ENCODE measurements around the gene ANKRD33. TPM values are rescaled to one million over a fixed set of nuclear protein-coding genes. Genes with fewer than 3 reads are reported as not detected.

Gene ANKRD33
- total RNA-seq, 1 experiment from 2014 or later: not detected

GRCh38 chr12:51910691-51911090, 22.8 kb downstream of the ANKRD33 start:
- BruUV-seq (replicated peaks): no TSS peak
- no peak for TF ChIP-seq CTCF (IDR thresholded peaks at IDR 0.05; ENCODE audit: unreplicated experiment)
- H3K36me3 Mint-ChIP-seq (ENCODE audit: insufficient read depth, unreplicated experiment): no peaks in the 10 kb centered on the region
- no peak for DNase-seq (ENCODE audit: unreplicated experiment)
- no peaks in the 10 kb centered on the region for H3K27me3 Mint-ChIP-seq (ENCODE audit: insufficient read depth, unreplicated experiment)
- peaks cover 10% of the 10 kb centered on the region for H3K4me1 Mint-ChIP-seq (ENCODE audit: insufficient read depth, unreplicated experiment)
- CTCF ChIA-PET: interaction anchor here (6.5 kb wide), 1 partner anchor 13 kb away, joined by 32 read pairs; no protein-coding TSS in a partner anchor
- H3K9me3 Mint-ChIP-seq (ENCODE audit: unreplicated experiment): no peaks in the 10 kb centered on the region
- intact Hi-C loops (cut with micrococcal nuclease): no loop called here
- H3K27ac Mint-ChIP-seq (ENCODE audit: low read depth, unreplicated experiment): no peak overlapping the region
- no peak overlapping the region for H3K4me3 Mint-ChIP-seq (ENCODE audit: unreplicated experiment)
- POLR2A ChIA-PET: no interaction called here

GRCh38 chr12:51911307-51911706, 23.4 kb downstream of the ANKRD33 start:
- CTCF ChIA-PET: interaction anchor here (1.1 to 6.5 kb wide), 2 partner anchors 12 to 70 kb away, joined by 3 to 32 read pairs; no protein-coding TSS in a partner anchor
- BruUV-seq (replicated peaks): no TSS peak
- DNase-seq (ENCODE audit: unreplicated experiment): no peak
- H3K4me3 Mint-ChIP-seq (ENCODE audit: unreplicated experiment): no peak overlapping the region
- POLR2A ChIA-PET: no interaction called here
- no peaks in the 10 kb centered on the region for H3K27me3 Mint-ChIP-seq (ENCODE audit: insufficient read depth, unreplicated experiment)
- peaks cover 5% of the 10 kb centered on the region for H3K4me1 Mint-ChIP-seq (ENCODE audit: insufficient read depth, unreplicated experiment)
- no peak for TF ChIP-seq CTCF (IDR thresholded peaks at IDR 0.05; ENCODE audit: unreplicated experiment)
- intact Hi-C loops (cut with micrococcal nuclease): no loop called here
- no peak overlapping the region for H3K27ac Mint-ChIP-seq (ENCODE audit: low read depth, unreplicated experiment)
- no peaks in the 10 kb centered on the region for H3K36me3 Mint-ChIP-seq (ENCODE audit: insufficient read depth, unreplicated experiment)
- no peaks in the 10 kb centered on the region for H3K9me3 Mint-ChIP-seq (ENCODE audit: unreplicated experiment)

GRCh38 chr12:51911788-51912711, 24.1 kb downstream of the ANKRD33 start:
- Mint-ChIP-seq H3K4me3 (ENCODE audit: unreplicated experiment) (no peak overlapping the region), H3K36me3 (ENCODE audit: insufficient read depth, unreplicated experiment) (no peaks in the 10 kb centered on the region), H3K27me3 (ENCODE audit: insufficient read depth, unreplicated experiment) (no peaks in the 10 kb centered on the region), H3K9me3 (ENCODE audit: unreplicated experiment) (no peaks in the 10 kb centered on the region), H3K4me1 (ENCODE audit: insufficient read depth, unreplicated experiment) (peaks cover 5% of the 10 kb centered on the region), H3K27ac (ENCODE audit: low read depth, unreplicated experiment) (no peak overlapping the region)
- POLR2A ChIA-PET: no interaction called here
- CTCF ChIA-PET: interaction anchor here (0.7 to 6.5 kb wide), 4 partner anchors 11 to 114 kb away, joined by 3 to 32 read pairs (median 4); no protein-coding TSS in a partner anchor
- no TSS peak for BruUV-seq (replicated peaks)
- no peak for TF ChIP-seq CTCF (IDR thresholded peaks at IDR 0.05; ENCODE audit: unreplicated experiment)
- DNase-seq (ENCODE audit: unreplicated experiment): no peak
- intact Hi-C loops (cut with micrococcal nuclease): no loop called here
